CD4-positive, alpha-beta T cell treated with Interferon gamma for 1 hour (primary cell): ENCODE data around the gene CFTR.

Source experiments
- DNase-seq: peaks from one replicate; pipeline ENCODE4 v3.0.0-alpha.2; 2020

The CFTR gene

GRCh38 chr7:117592011-117592635, 112.3 kb downstream of the CFTR start:
- DNase-seq, result no peak

GRCh38 chr7:117596134-117596533, 116.3 kb downstream of the CFTR start:
- DNase-seq, result no peak

GRCh38 chr7:117597755-117598154, 117.9 kb downstream of the CFTR start:
- no peak for DNase-seq

GRCh38 chr7:117600911-117601310, 121.1 kb downstream of the CFTR start:
- DNase-seq, result no peak

- no peak for DNase-seq
Measured at GRCh38 chr7:117603627-117604026, 123.8 kb downstream of the CFTR start.

- no peak for DNase-seq
Measured at GRCh38 chr7:117605712-117606111, 125.9 kb downstream of the CFTR start.

- no peak for DNase-seq
Measured at GRCh38 chr7:117606132-117606531, 126.3 kb downstream of the CFTR start.

GRCh38 chr7:117610396-117610795, 130.6 kb downstream of the CFTR start:
- no peak for DNase-seq

GRCh38 chr7:117612637-117613036, 132.8 kb downstream of the CFTR start:
- DNase-seq, result no peak

- DNase-seq, result no peak
Measured at GRCh38 chr7:117616694-117617093, 136.9 kb downstream of the CFTR start.

GRCh38 chr7:117619681-117620080, 139.9 kb downstream of the CFTR start:
- no peak for DNase-seq

- DNase-seq, result no peak
Measured at GRCh38 chr7:117621075-117621618, 141.3 kb downstream of the CFTR start.

GRCh38 chr7:117623606-117624005, 143.8 kb downstream of the CFTR start:
- no peak for DNase-seq

- DNase-seq, result no peak
Measured at GRCh38 chr7:117630501-117630900, 150.7 kb downstream of the CFTR start.

GRCh38 chr7:117630907-117631564, 151.2 kb downstream of the CFTR start:
- no peak for DNase-seq

- no peak for DNase-seq
Measured at GRCh38 chr7:117631652-117632051, 151.8 kb downstream of the CFTR start.

- no peak for DNase-seq
Measured at GRCh38 chr7:117637937-117638336, 158.1 kb downstream of the CFTR start.

GRCh38 chr7:117639966-117640365, 160.1 kb downstream of the CFTR start:
- no peak for DNase-seq

GRCh38 chr7:117640465-117640864, 160.6 kb downstream of the CFTR start:
- DNase-seq, result no peak

GRCh38 chr7:117645481-117646165, 165.8 kb downstream of the CFTR start:
- no peak for DNase-seq

- no peak for DNase-seq
Measured at GRCh38 chr7:117648203-117648866, 168.5 kb downstream of the CFTR start.

- no peak for DNase-seq
Measured at GRCh38 chr7:117652943-117653680, 173.3 kb downstream of the CFTR start.

- DNase-seq, result no peak
Measured at GRCh38 chr7:117654780-117655179, 175.0 kb downstream of the CFTR start.
